Subcutaneous abdominal adipose tissue (tissue), 5 donors: Measurements from ENCODE around the gene SLC8A3.

ENCODE experiments used
- H3K27ac ChIP-seq: one replicate; pipeline ENCODE4 v1.7.0; 2013; ENCODE audit warnings: low read depth, mild to moderate bottlenecking, inconsistent platforms, low read length, moderate library complexity
- H3K27me3 ChIP-seq, 5 donors: one replicate each; pipeline ENCODE4 v1.7.0; 2013; ENCODE audit warnings: low read length in 5 of 5, inconsistent platforms in 1 of 5; ENCODE audit not compliant: control insufficient read depth in 5 of 5, insufficient read depth in 4 of 5
- H3K36me3 ChIP-seq, 5 donors: one replicate each; pipeline ENCODE4 v1.7.0; 2013; ENCODE audit warnings: low read length in 5 of 5; ENCODE audit not compliant: control insufficient read depth in 5 of 5, insufficient read depth in 5 of 5
- H3K4me1 ChIP-seq, 5 donors: one replicate each; pipeline ENCODE4 v1.7.0; 2013; ENCODE audit warnings: low read length in 5 of 5, mild to moderate bottlenecking in 3 of 5, moderate library complexity in 1 of 5; ENCODE audit not compliant: control insufficient read depth in 5 of 5, insufficient read depth in 5 of 5
- H3K4me3 ChIP-seq, 5 donors: one replicate each; pipeline ENCODE4 v1.7.0; 2013; ENCODE audit warnings: low read length in 5 of 5, low read depth in 1 of 5
- H3K9ac ChIP-seq, 5 donors: one replicate each; pipeline ENCODE4 v1.7.0; 2013; ENCODE audit warnings: low read length in 5 of 5, mild to moderate bottlenecking in 4 of 5, moderate library complexity in 3 of 5
- H3K9me3 ChIP-seq, 5 donors: one replicate each; pipeline ENCODE4 v1.7.0; 2013; ENCODE audit warnings: low read length in 5 of 5; ENCODE audit not compliant: control insufficient read depth in 5 of 5
- donor health status: healthy.
- donor health status: healthy.
- donor health status: healthy.
- donor health status: healthy.
- donor health status: healthy.

SLC8A3 gene

GRCh38 chr14:70127186-70127585 is 61.6 kb downstream of the SLC8A3 start:
- H3K9ac ChIP-seq: no peak overlapping the region
- H3K27ac ChIP-seq: no peak overlapping the region
- peaks cover 0 to 3% (median 2%) of the 10 kb centered on the region in 5 donors for H3K27me3 ChIP-seq
- no peaks in the 10 kb centered on the region for H3K36me3 ChIP-seq
- no peaks in the 10 kb centered on the region for H3K9me3 ChIP-seq
- H3K4me1 ChIP-seq: no peaks in the 10 kb centered on the region
- no peak overlapping the region for H3K4me3 ChIP-seq

GRCh38 chr14:70123796-70124195 is 65.0 kb downstream of the SLC8A3 start:
- Histone ChIP-seq H3K9me3 (no peaks in the 10 kb centered on the region), H3K4me1 (no peaks in the 10 kb centered on the region), H3K9ac (no peak overlapping the region), H3K27me3 (peaks cover 0 to 6% (median 0%) of the 10 kb centered on the region in 5 donors), H3K4me3 (no peak overlapping the region), H3K27ac (no peak overlapping the region), H3K36me3 (no peaks in the 10 kb centered on the region)

- peaks cover 0 to 6% (median 0%) of the 10 kb centered on the region in 5 donors for H3K27me3 ChIP-seq
- H3K4me1 ChIP-seq: no peaks in the 10 kb centered on the region
- no peaks in the 10 kb centered on the region for H3K9me3 ChIP-seq
- no peak overlapping the region for H3K27ac ChIP-seq
- H3K4me3 ChIP-seq: no peak overlapping the region
- no peak overlapping the region for H3K9ac ChIP-seq
- no peaks in the 10 kb centered on the region for H3K36me3 ChIP-seq
Observed at GRCh38 chr14:70121521-70121920, 67.2 kb downstream of the SLC8A3 start.

GRCh38 chr14:70118064-70118463 is 70.7 kb downstream of the SLC8A3 start:
- Histone ChIP-seq H3K9me3 (no peaks in the 10 kb centered on the region), H3K36me3 (no peaks in the 10 kb centered on the region), H3K9ac (no peak overlapping the region), H3K27ac (no peak overlapping the region), H3K27me3 (peaks cover 0 to 8% (median 0%) of the 10 kb centered on the region in 5 donors), H3K4me3 (no peak overlapping the region), H3K4me1 (no peaks in the 10 kb centered on the region)

GRCh38 chr14:70116278-70116677 is 72.5 kb downstream of the SLC8A3 start:
- no peaks in the 10 kb centered on the region for H3K9me3 ChIP-seq
- no peak overlapping the region for H3K4me3 ChIP-seq
- H3K9ac ChIP-seq: no peak overlapping the region
- no peak overlapping the region for H3K27ac ChIP-seq
- no peaks in the 10 kb centered on the region for H3K36me3 ChIP-seq
- peaks cover 0 to 6% (median 5%) of the 10 kb centered on the region in 5 donors for H3K27me3 ChIP-seq
- no peaks in the 10 kb centered on the region for H3K4me1 ChIP-seq

- Histone ChIP-seq H3K27ac (no peak overlapping the region), H3K4me3 (no peak overlapping the region)
Observed at GRCh38 chr14:70114621-70115156, 74.1 kb downstream of the SLC8A3 start.

GRCh38 chr14:70113211-70113610 is 75.5 kb downstream of the SLC8A3 start:
- Histone ChIP-seq H3K36me3 (no peaks in the 10 kb centered on the region), H3K4me3 (no peak overlapping the region), H3K27me3 (peaks cover 0 to 6% (median 2%) of the 10 kb centered on the region in 5 donors), H3K9me3 (no peaks in the 10 kb centered on the region), H3K4me1 (no peaks in the 10 kb centered on the region), H3K9ac (no peak overlapping the region), H3K27ac (no peak overlapping the region)

More at GRCh38 chr14:70114621-70115156, 74.1 kb downstream of the SLC8A3 start:
- Histone ChIP-seq H3K9ac (no peak overlapping the region), H3K9me3 (no peaks in the 10 kb centered on the region), H3K4me1 (no peaks in the 10 kb centered on the region), H3K36me3 (no peaks in the 10 kb centered on the region), H3K27me3 (peaks cover 0 to 6% (median 2%) of the 10 kb centered on the region in 5 donors)

GRCh38 chr14:70108419-70108818 is 80.3 kb downstream of the SLC8A3 start:
- no peaks in the 10 kb centered on the region for H3K9me3 ChIP-seq
- no peaks in the 10 kb centered on the region for H3K36me3 ChIP-seq
- no peak overlapping the region for H3K9ac ChIP-seq
- H3K27ac ChIP-seq: no peak overlapping the region
- H3K27me3 ChIP-seq: peaks cover 0 to 5% (median 0%) of the 10 kb centered on the region in 5 donors
- H3K4me1 ChIP-seq: no peaks in the 10 kb centered on the region
- no peak overlapping the region for H3K4me3 ChIP-seq

- H3K27me3 ChIP-seq: peaks cover 0 to 5% (median 0%) of the 10 kb centered on the region in 5 donors
- H3K4me1 ChIP-seq: no peaks in the 10 kb centered on the region
- H3K4me3 ChIP-seq: no peak overlapping the region
- H3K27ac ChIP-seq: no peak overlapping the region
- no peaks in the 10 kb centered on the region for H3K9me3 ChIP-seq
- no peaks in the 10 kb centered on the region for H3K36me3 ChIP-seq
- no peak overlapping the region for H3K9ac ChIP-seq
Observed at GRCh38 chr14:70107309-70107708, 81.4 kb downstream of the SLC8A3 start.

GRCh38 chr14:70100071-70100470 is 88.7 kb downstream of the SLC8A3 start:
- Histone ChIP-seq H3K9ac (no peak overlapping the region), H3K9me3 (no peaks in the 10 kb centered on the region), H3K4me3 (no peak overlapping the region), H3K36me3 (no peaks in the 10 kb centered on the region), H3K27me3 (peaks cover 0 to 11% (median 5%) of the 10 kb centered on the region in 5 donors), H3K27ac (no peak overlapping the region), H3K4me1 (no peaks in the 10 kb centered on the region)
